Fibroblast of lung (primary cell): ENCODE measurements around the gene BMPR1B.

Experiments
- EZH2 ChIP-seq: IDR thresholded peaks from 2 replicates; pipeline ENCODE4 v1.5.1; 2012; ENCODE audit warnings: low read length, control low read depth, mild to moderate bottlenecking; ENCODE audit errors: missing control alignments
- TF ChIP-seq, protein P1 (sequence below), 2 donors: IDR thresholded peaks in 1 of 2; conservative IDR thresholded peaks in 1 of 2; 1 replicate in 1 of 2; 2 replicates in 1 of 2; pipeline ENCODE4 v1.5.1; 2011 to 2012; ENCODE audit warnings: low read length in 2 of 2, control low read depth in 1 of 2, inconsistent platforms in 1 of 2, low read depth in 1 of 2, mild to moderate bottlenecking in 1 of 2

- TF ChIP-seq, protein P1, sequence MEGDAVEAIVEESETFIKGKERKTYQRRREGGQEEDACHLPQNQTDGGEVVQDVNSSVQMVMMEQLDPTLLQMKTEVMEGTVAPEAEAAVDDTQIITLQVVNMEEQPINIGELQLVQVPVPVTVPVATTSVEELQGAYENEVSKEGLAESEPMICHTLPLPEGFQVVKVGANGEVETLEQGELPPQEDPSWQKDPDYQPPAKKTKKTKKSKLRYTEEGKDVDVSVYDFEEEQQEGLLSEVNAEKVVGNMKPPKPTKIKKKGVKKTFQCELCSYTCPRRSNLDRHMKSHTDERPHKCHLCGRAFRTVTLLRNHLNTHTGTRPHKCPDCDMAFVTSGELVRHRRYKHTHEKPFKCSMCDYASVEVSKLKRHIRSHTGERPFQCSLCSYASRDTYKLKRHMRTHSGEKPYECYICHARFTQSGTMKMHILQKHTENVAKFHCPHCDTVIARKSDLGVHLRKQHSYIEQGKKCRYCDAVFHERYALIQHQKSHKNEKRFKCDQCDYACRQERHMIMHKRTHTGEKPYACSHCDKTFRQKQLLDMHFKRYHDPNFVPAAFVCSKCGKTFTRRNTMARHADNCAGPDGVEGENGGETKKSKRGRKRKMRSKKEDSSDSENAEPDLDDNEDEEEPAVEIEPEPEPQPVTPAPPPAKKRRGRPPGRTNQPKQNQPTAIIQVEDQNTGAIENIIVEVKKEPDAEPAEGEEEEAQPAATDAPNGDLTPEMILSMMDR (conservative IDR thresholded peaks at IDR 0.05 in 1 of 2, IDR thresholded peaks at IDR 0.05 in 1 of 2; ENCODE audit: low read depth in 1 of 2, low read length in 2 of 2) = no peak
- TF ChIP-seq EZH2 = no peak
Measured at GRCh38 chr4:94941706-94942105, 184.0 kb downstream of the BMPR1B start.
